ENCODE data around the gene TNS1.

The TNS1 gene

GRCh38 chr2:217990389-217990788, 12.4 kb downstream of the TNS1 start:
- Histone ChIP-seq H3K9me3 (replicated peaks; ENCODE audit: insufficient read depth, low read length) (no peaks in the 10 kb centered on the region), H3F3A (ENCODE audit: insufficient read depth, low read length) (no peaks in the 10 kb centered on the region), H4K20me1 (ENCODE audit: insufficient read depth, low read length) (no peaks in the 10 kb centered on the region), H3K4me2 (ENCODE audit: low read depth, low read length) (no peak overlapping the region), H3K79me2 (ENCODE audit: low read length) (no peaks in the 10 kb centered on the region), H3K27me3 (replicated peaks; ENCODE audit: insufficient read depth, low read length) (0 out of 2 replicates have a peak, but pooled peaks cover 6% of the 10 kb centered on the region), H3K4me3 (ENCODE audit: low read length) (no peak overlapping the region), H3K36me3 (replicated peaks; ENCODE audit: insufficient read depth, low read length) (no peaks in the 10 kb centered on the region), H3K27ac (ENCODE audit: low read length) (no peak overlapping the region), H3K9me2 (replicated peaks; ENCODE audit: insufficient read depth, low read length) (no peaks in the 10 kb centered on the region), H2AFZ (ENCODE audit: low read length) (no peak overlapping the region), H3K4me1 (ENCODE audit: low read length) (no peaks in the 10 kb centered on the region), H3K9ac (ENCODE audit: low read length) (no peak overlapping the region)
- no peak for DNase-seq
- TF ChIP-seq EZH2phosphoT487 (IDR thresholded peaks at IDR 0.05; ENCODE audit: low read length) = no peak
- TF ChIP-seq, protein P1, sequence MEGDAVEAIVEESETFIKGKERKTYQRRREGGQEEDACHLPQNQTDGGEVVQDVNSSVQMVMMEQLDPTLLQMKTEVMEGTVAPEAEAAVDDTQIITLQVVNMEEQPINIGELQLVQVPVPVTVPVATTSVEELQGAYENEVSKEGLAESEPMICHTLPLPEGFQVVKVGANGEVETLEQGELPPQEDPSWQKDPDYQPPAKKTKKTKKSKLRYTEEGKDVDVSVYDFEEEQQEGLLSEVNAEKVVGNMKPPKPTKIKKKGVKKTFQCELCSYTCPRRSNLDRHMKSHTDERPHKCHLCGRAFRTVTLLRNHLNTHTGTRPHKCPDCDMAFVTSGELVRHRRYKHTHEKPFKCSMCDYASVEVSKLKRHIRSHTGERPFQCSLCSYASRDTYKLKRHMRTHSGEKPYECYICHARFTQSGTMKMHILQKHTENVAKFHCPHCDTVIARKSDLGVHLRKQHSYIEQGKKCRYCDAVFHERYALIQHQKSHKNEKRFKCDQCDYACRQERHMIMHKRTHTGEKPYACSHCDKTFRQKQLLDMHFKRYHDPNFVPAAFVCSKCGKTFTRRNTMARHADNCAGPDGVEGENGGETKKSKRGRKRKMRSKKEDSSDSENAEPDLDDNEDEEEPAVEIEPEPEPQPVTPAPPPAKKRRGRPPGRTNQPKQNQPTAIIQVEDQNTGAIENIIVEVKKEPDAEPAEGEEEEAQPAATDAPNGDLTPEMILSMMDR (IDR thresholded peaks at IDR 0.05; ENCODE audit: low read length) = no peak
- no peak for TF ChIP-seq EZH2 (optimal IDR thresholded peaks at IDR 0.05; ENCODE audit: low read depth, low read length)

DNA sequence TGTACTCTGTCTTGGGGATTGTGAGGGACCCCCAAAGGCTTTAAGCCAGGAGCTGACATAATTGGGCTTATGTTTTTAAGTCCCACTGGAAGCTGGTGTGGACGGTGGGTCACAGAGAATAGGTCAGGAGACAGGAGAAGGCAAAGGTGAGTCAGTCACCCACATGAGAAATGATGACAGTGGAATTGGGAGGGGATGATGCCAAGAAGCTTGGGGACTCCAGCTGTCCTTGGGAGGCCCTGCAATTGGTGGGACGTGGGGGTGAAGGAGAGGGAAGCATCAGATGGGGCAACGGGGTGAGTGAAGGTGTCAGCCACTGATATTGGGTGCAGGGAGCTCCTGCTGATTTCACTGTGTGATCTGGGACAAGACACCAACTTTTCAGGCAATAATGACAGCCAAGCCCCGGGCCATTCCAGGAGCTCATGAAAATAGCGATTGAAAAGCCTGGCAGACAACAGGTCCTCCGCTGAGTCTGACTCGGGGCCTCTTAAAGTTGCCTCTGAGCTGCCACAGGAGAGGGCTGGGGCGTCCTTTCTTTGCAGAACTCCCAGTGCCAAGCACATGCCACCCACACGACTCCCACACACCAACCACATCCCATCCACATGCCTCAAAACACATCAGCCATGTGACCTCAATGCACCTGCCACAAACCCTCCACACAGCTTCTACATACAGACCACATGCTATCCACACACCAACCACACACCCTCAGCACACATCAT, 13.4 kb downstream of the TNS1 start:
- Histone ChIP-seq H3K4me1 (ENCODE audit: low read length) (no peaks in the 10 kb centered on the region), H4K20me1 (ENCODE audit: insufficient read depth, low read length) (no peaks in the 10 kb centered on the region), H2AFZ (ENCODE audit: low read length) (no peak overlapping the region), H3K9ac (ENCODE audit: low read length) (no peak overlapping the region), H3K9me3 (replicated peaks; ENCODE audit: insufficient read depth, low read length) (no peaks in the 10 kb centered on the region), H3K36me3 (replicated peaks; ENCODE audit: insufficient read depth, low read length) (no peaks in the 10 kb centered on the region), H3K4me2 (ENCODE audit: low read depth, low read length) (no peak overlapping the region), H3K4me3 (ENCODE audit: low read length) (no peak overlapping the region), H3K27me3 (replicated peaks; ENCODE audit: insufficient read depth, low read length) (0 out of 2 replicates have a peak, but pooled peaks cover 6% of the 10 kb centered on the region), H3F3A (ENCODE audit: insufficient read depth, low read length) (no peaks in the 10 kb centered on the region), H3K27ac (ENCODE audit: low read length) (no peak overlapping the region), H3K79me2 (ENCODE audit: low read length) (no peaks in the 10 kb centered on the region), H3K9me2 (replicated peaks; ENCODE audit: insufficient read depth, low read length) (no peaks in the 10 kb centered on the region)
- DNase-seq = no peak
- no peak for TF ChIP-seq EZH2 (optimal IDR thresholded peaks at IDR 0.05; ENCODE audit: low read depth, low read length)
- no peak for TF ChIP-seq EZH2phosphoT487 (IDR thresholded peaks at IDR 0.05; ENCODE audit: low read length)
- TF ChIP-seq, protein P1 (IDR thresholded peaks at IDR 0.05; ENCODE audit: low read length) = no peak

- Histone ChIP-seq H3K79me2 (ENCODE audit: low read length) (no peaks in the 10 kb centered on the region), H2AFZ (ENCODE audit: low read length) (no peak overlapping the region), H3K4me3 (ENCODE audit: low read length) (no peak overlapping the region), H4K20me1 (ENCODE audit: insufficient read depth, low read length) (no peaks in the 10 kb centered on the region), H3K36me3 (replicated peaks; ENCODE audit: insufficient read depth, low read length) (no peaks in the 10 kb centered on the region), H3K9me3 (replicated peaks; ENCODE audit: insufficient read depth, low read length) (no peaks in the 10 kb centered on the region), H3K9ac (ENCODE audit: low read length) (no peak overlapping the region), H3K4me1 (ENCODE audit: low read length) (no peaks in the 10 kb centered on the region), H3K4me2 (ENCODE audit: low read depth, low read length) (no peak overlapping the region), H3K27ac (ENCODE audit: low read length) (no peak overlapping the region), H3F3A (ENCODE audit: insufficient read depth, low read length) (no peaks in the 10 kb centered on the region), H3K27me3 (replicated peaks; ENCODE audit: insufficient read depth, low read length) (0 out of 2 replicates have a peak, but pooled peaks cover 6% of the 10 kb centered on the region), H3K9me2 (replicated peaks; ENCODE audit: insufficient read depth, low read length) (no peaks in the 10 kb centered on the region)
- TF ChIP-seq EZH2phosphoT487 (IDR thresholded peaks at IDR 0.05; ENCODE audit: low read length) (no peak), EZH2 (optimal IDR thresholded peaks at IDR 0.05; ENCODE audit: low read depth, low read length) (no peak)
- TF ChIP-seq, protein P1 (IDR thresholded peaks at IDR 0.05; ENCODE audit: low read length) = no peak
- no peak for DNase-seq
These were observed 14.0 kb downstream of the TNS1 start for GRCh38 chr2:217988840-217989204.

All from MM.1S (cell line).